ENCODE results near the gene NR4A1. TPM values are rescaled to one million over a fixed set of nuclear protein-coding genes. Genes with fewer than 3 reads are reported as not detected.

The NR4A1 gene
- total and polyA plus RNA-seq, 7 donors: 17.5 to 92.8 (median 50.2) TPM

DNA sequence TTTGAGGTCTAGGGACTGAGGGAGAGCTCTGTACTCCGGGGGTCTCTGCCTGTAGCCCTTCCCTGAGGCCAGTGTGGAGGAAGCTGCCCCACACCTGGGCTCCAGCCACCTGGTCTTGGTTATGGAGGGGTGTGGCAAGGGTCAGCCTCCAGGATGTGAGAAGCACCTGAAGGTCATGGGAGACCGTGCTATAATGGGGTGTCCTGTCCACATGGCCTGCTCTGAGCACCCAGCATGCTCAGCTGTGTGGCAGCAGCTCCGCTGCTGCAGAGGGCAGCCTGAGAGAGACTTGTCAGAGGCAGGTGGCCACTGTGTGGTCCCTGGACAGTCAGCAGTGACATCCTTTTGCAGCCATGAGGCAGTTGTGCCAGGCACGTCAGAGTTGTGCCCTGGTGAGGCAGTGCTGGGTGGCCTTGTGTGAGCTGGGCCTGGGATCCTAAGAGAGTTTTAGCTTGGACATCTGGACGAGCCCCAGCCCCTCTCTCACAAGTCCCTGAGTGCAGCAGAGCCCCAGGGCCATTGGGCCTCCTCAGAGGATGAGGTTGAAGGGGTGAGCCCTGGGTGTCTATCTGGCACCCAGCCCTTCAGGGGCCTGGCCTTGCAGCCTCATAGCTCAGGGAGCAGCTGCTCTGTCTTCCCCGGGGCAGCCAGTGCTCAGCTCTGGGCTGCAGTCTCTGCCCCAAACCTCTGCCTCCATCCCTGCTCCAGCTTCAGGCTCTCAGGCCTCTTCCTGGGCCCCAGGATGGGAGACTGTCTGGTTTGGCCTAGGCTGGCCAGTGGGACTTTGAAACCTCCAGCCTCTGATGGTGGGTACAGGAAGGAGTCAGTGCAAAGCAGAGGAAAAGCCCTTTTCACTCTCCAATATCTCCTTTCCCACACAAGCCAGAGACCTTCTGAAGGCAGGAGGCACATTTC lies 11.2 kb downstream of the NR4A1 start:
- H3K4me3 ChIP-seq: no peak overlapping the region
- TF ChIP-seq, protein P1, sequence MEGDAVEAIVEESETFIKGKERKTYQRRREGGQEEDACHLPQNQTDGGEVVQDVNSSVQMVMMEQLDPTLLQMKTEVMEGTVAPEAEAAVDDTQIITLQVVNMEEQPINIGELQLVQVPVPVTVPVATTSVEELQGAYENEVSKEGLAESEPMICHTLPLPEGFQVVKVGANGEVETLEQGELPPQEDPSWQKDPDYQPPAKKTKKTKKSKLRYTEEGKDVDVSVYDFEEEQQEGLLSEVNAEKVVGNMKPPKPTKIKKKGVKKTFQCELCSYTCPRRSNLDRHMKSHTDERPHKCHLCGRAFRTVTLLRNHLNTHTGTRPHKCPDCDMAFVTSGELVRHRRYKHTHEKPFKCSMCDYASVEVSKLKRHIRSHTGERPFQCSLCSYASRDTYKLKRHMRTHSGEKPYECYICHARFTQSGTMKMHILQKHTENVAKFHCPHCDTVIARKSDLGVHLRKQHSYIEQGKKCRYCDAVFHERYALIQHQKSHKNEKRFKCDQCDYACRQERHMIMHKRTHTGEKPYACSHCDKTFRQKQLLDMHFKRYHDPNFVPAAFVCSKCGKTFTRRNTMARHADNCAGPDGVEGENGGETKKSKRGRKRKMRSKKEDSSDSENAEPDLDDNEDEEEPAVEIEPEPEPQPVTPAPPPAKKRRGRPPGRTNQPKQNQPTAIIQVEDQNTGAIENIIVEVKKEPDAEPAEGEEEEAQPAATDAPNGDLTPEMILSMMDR (IDR thresholded peaks at IDR 0.05): no peak
- 36 to 52% (median 45%) methylated on average over 6 of the region's 6 CpGs for WGBS, 3 donors
- peak in 3 of 4 donors; percentile 4 to 18 (median 7) for ATAC-seq
- DNase-seq: no peak
- H3K27ac ChIP-seq: peak overlapping the region; percentile 75
- H3K36me3 ChIP-seq (ENCODE audit: insufficient read depth in 1 of 2, low read depth in 1 of 2): peaks cover 0 to 24% of the 10 kb centered on the region in 2 donors
- intact Hi-C loops (cut with DNase I): no loop called here
- H3K9me3 ChIP-seq: no peaks in the 10 kb centered on the region
- H3K27me3 ChIP-seq (ENCODE audit: insufficient read depth in 3 of 3, low read length in 2 of 3): no peaks in the 10 kb centered on the region
- H3K4me1 ChIP-seq: peaks cover 26% of the 10 kb centered on the region

DNA sequence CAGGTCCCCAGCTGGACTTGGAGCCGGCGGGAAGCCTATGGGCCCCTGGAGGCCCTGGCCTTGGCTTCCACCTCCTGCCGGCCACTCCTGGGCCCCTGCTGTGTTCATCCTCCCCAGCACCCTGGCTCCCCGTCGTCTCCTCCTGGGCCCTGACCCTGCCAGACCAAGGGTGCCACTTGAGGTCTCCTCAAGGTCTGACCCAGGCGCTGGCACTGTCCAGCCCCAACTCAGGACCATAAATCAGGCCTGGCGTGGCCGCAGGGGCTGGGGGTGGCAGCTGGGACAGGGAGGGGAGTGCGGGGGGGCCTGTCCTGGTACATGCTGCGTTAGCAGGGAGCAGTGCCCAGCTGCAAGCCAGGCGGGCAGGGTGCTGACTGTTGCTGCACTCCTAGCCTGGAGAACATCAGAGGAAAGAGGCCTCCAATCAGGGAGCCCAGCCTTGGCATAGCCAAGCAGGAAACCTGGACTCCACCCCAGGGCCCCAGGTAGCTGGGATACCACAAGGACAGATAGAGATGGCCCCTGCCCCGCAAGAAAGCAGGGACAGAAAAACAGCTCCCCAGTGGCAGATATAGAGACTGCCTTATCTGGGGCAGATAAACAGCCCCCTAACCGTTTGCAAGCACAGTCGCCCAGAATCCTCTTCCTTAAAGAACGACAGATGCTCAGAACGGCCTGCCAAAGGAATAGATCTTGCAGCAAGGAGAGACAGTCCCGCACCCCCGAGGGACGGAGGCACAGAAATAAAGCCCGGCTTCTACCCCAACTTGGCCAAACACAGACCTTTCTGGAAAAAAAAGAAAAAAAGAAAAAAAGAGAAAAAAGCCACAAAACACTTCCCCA lies 12.1 kb downstream of the NR4A1 start:
- WGBS, 3 donors: 22 to 43% (median 23%) methylated on average over 19 to 20 of the region's 20 CpGs
- Histone ChIP-seq H3K36me3 (ENCODE audit: insufficient read depth in 1 of 2, low read depth in 1 of 2) (peaks cover 0 to 15% of the 10 kb centered on the region in 2 donors), H3K4me1 (peaks cover 26% of the 10 kb centered on the region), H3K27me3 (ENCODE audit: insufficient read depth in 3 of 3, low read length in 2 of 3) (no peaks in the 10 kb centered on the region), H3K4me3 (no peak overlapping the region), H3K9me3 (no peaks in the 10 kb centered on the region), H3K27ac (peak overlapping the region; percentile 75)
- ATAC-seq (peak; percentile 34 to 76 (median 58)), DNase-seq (peak; percentile 47 to 86)
- TF ChIP-seq, protein P1 (IDR thresholded peaks at IDR 0.05): no peak
- intact Hi-C loops (cut with DNase I): no loop called here

DNA sequence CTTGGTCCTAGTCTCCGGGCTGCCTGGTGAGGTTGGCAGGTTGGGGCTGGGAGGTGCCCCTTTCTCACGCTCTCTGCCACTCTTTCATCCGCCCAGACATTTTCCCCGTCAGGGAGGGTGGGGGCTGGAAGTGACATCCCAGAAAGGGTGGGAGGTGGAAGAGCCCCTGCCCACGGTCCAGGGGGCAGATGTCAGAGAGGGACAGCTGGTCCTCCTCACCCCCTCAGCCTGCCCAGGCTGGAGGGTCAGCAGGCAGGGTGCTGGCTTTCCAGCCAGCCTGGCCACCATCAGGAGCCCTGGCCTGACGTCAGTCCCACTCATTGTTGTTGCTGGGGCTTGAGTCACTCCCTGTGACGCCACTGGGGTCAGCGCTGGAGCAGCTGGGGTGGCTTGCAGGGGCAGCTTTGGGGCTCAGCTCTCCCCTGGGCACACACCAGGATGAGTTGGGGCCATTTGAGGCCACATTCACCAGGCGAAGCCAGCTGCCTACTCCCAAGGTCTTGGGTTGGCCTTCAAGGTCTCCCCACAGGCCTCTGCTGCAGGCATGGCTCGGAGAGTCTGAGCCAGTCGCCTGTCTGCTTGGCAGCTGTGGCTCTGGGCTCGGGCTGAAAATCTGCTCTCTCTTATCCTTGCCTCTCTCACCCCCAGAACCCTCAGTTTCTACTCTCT lies 12.9 kb downstream of the NR4A1 start:
- Histone ChIP-seq H3K9me3 (no peaks in the 10 kb centered on the region), H3K36me3 (ENCODE audit: insufficient read depth in 1 of 2, low read depth in 1 of 2) (peaks cover 0 to 7% of the 10 kb centered on the region in 2 donors), H3K4me1 (peaks cover 29% of the 10 kb centered on the region), H3K4me3 (no peak overlapping the region), H3K27me3 (ENCODE audit: insufficient read depth in 3 of 3, low read length in 2 of 3) (no peaks in the 10 kb centered on the region), H3K27ac (peak overlapping the region; percentile 75)
- WGBS, 3 donors: 16 to 44% (median 32%) methylated on average over 12 of the region's 12 CpGs
- peak; percentile 57 to 66 (median 66) for ATAC-seq
- TF ChIP-seq, protein P1 (IDR thresholded peaks at IDR 0.05): no peak
- intact Hi-C loops (cut with DNase I): no loop called here
- peak; percentile 77 to 89 for DNase-seq

DNA sequence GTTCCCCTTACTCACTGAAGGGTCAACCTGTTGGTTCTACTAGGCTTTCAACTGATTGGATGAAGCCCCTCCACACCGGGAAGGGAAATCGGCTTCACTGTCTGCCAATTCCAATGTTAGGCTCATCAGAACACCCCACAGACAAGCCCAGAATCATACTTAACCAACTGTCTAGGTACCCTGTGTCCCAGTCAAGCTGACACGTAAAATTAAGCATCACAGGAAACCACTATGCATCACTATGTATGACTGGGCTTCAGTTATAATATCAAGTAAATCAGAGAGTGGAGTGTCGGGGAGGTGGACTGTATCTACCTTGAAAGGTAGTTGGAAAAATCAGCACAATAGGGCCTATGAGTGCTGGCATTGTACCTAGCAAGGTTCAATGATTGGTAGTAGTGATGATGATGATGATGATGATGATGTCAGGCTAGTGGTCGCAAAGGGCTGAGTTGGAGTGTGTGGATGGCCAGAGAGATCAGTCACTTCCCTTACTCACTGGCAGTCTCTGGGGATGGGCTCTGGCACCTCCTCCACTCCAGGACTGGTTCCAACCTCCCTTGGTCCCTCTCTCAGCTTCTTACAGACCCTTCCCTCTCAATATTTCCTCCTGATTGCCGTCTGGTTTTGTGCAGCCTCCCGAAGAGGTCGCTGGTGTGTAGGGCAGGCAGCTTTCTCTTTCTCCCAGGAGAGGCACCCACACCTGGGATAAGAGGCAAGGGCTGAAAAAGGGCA lies 15.3 kb downstream of the NR4A1 start:
- intact Hi-C loops (cut with DNase I): loop anchor here in 1 of 2 donors (5.0 kb wide), 1 partner anchor 39 kb away; no protein-coding TSS in a partner anchor
- Histone ChIP-seq H3K36me3 (ENCODE audit: insufficient read depth in 1 of 2, low read depth in 1 of 2) (peaks cover 0 to 4% of the 10 kb centered on the region in 2 donors), H3K27ac (no peak overlapping the region), H3K27me3 (ENCODE audit: insufficient read depth in 3 of 3, low read length in 2 of 3) (no peaks in the 10 kb centered on the region), H3K4me1 (peaks cover 43% of the 10 kb centered on the region), H3K9me3 (no peaks in the 10 kb centered on the region), H3K4me3 (no peak overlapping the region)
- TF ChIP-seq, protein P1 (IDR thresholded peaks at IDR 0.05): no peak
- DNase-seq (no peak), ATAC-seq (no peak)
- WGBS, 3 donors: 68 to 74% (median 68%) methylated on average over 8 of the region's 8 CpGs

Measured in psoas muscle (tissue), 8 donors.